H1 (cell line): ENCODE data around the gene POLA1. TPM values are rescaled to one million over a fixed set of nuclear protein-coding genes. Genes with fewer than 3 reads are reported as not detected.
A peak's percentile ranks its signal among the peaks of the same experiment; 100 is the strongest.

Experiments
- CTCF ChIA-PET: fragments of 300-600 bp; sonication (Branson Sonifier 250); formaldehyde crosslinking; loops from one replicate; lab custom pipeline; 2021; ENCODE audit not compliant: partially characterized antibody; lab: Charles Lee
- POLR2A ChIA-PET: fragments of 300-600 bp; sonication (Branson Sonifier 250); formaldehyde crosslinking; loops from one replicate; lab custom pipeline; 2021; ENCODE audit warnings: inconsistent platforms; ENCODE audit not compliant: partially characterized antibody; lab: Charles Lee
- DNase-seq, 2 experiments: peaks; one replicate each; pipeline versions ENCODE4 v3.0.0 to v3.0.0-alpha.2; 2010 to 2022; ENCODE audit warnings: low spot score in 2 of 2, low read depth in 1 of 2, mixed read lengths in 1 of 2
- FAIRE-seq: peaks from 2 replicates; lab custom pipeline; 2011; peaks lifted over from hg19 to GRCh38; lab: Jason Lieb, UNC
- H2AFZ ChIP-seq: 2 replicates; pipeline ENCODE4 v1.8.1; 2012; ENCODE audit warnings: low read length, inconsistent platforms
- H2AK5ac ChIP-seq: 2 replicates; pipeline ENCODE4 v1.6.1; 2013; ENCODE audit warnings: low read depth, low read length
- H2BK120ac ChIP-seq: replicated peaks from 2 replicates; pipeline ENCODE3; 2013; ENCODE audit warnings: low read depth, low read length, inconsistent platforms
- H2BK12ac ChIP-seq: 2 replicates; pipeline ENCODE4 v1.6.1; 2013; ENCODE audit warnings: low read depth, low read length
- H2BK15ac ChIP-seq: 2 replicates; pipeline ENCODE4 v1.6.1; 2013; ENCODE audit warnings: low read length
- H2BK20ac ChIP-seq: 2 replicates; pipeline ENCODE4 v1.6.1; 2013; ENCODE audit warnings: low read length
- H2BK5ac ChIP-seq: 2 replicates; pipeline ENCODE4 v1.6.1; 2013; ENCODE audit warnings: low read depth, low read length
- H3K14ac ChIP-seq: 2 replicates; pipeline ENCODE4 v1.6.1; 2013; ENCODE audit warnings: inconsistent platforms; ENCODE audit not compliant: insufficient read length
- H3K18ac ChIP-seq: 2 replicates; pipeline ENCODE4 v1.6.1; 2013; ENCODE audit warnings: low read length; ENCODE audit errors: extremely low read depth
- H3K23ac ChIP-seq: 2 replicates; pipeline ENCODE4 v1.6.1; 2013; ENCODE audit warnings: inconsistent platforms; ENCODE audit not compliant: insufficient read length
- H3K23me2 ChIP-seq: 2 replicates; pipeline ENCODE4 v1.6.1; 2013; ENCODE audit warnings: low read depth, low read length
- H3K27ac ChIP-seq: 2 replicates; pipeline ENCODE4 v1.6.1; 2011; ENCODE audit warnings: low read depth, low read length, inconsistent platforms
- H3K27me3 ChIP-seq, 4 experiments: replicated peaks in 1 of 4; 1 replicate in 1 of 4; 2 replicates in 3 of 4; pipeline versions ENCODE4 v1.6.1 to v1.8.1; 2011 to 2013; ENCODE audit warnings: low read length in 3 of 4, mild to moderate bottlenecking in 3 of 4, inconsistent platforms in 2 of 4, mixed read lengths in 2 of 4, moderate library complexity in 1 of 4; ENCODE audit not compliant: control insufficient read depth in 3 of 4, insufficient read depth in 3 of 4; ENCODE audit errors: extremely low read depth in 1 of 4
- H3K36me3 ChIP-seq, 4 experiments: 2 replicates each; pipeline versions ENCODE4 v1.6.1 to v1.8.1; 2011 to 2013; ENCODE audit warnings: mild to moderate bottlenecking in 4 of 4, low read length in 3 of 4, moderate library complexity in 2 of 4, control low read depth in 1 of 4, inconsistent platforms in 1 of 4; ENCODE audit not compliant: insufficient read depth in 4 of 4, control insufficient read depth in 2 of 4
- H3K4ac ChIP-seq: replicated peaks from 2 replicates; pipeline ENCODE3; 2013; ENCODE audit warnings: low read length, low read depth, mixed read lengths, inconsistent platforms; ENCODE audit not compliant: insufficient read length
- H3K4me1 ChIP-seq, 4 experiments: replicated peaks in 1 of 4; 1 replicate in 1 of 4; 2 replicates in 3 of 4; pipeline versions ENCODE4 v1.6.1 to v1.8.1; 2011 to 2013; ENCODE audit warnings: low read length in 3 of 4, inconsistent platforms in 2 of 4, mixed read lengths in 1 of 4; ENCODE audit not compliant: insufficient read depth in 4 of 4, control insufficient read depth in 3 of 4
- H3K4me2 ChIP-seq, 2 experiments: 2 replicates each; pipeline versions ENCODE4 v1.6.1 to v1.8.1; 2011 to 2013; ENCODE audit warnings: low read depth in 2 of 2, low read length in 2 of 2, control low read depth in 1 of 2, inconsistent platforms in 1 of 2, mild to moderate bottlenecking in 1 of 2; ENCODE audit not compliant: insufficient read depth in 1 of 2
- H3K4me3 ChIP-seq, 4 experiments: fragments of 200-600, 300-600 bp in 1 of 4; sonication (generic), shearing (Covaris generic), sonication (Bioruptor Twin) in 1 of 4; 2 replicates each; pipeline versions ENCODE4 v1.5.1 to v1.8.1; 2011 to 2016; ENCODE audit warnings: low read length in 4 of 4, low read depth in 3 of 4, control low read depth in 2 of 4, inconsistent platforms in 2 of 4, mild to moderate bottlenecking in 2 of 4, mixed read lengths in 1 of 4, moderate library complexity in 1 of 4; ENCODE audit not compliant: insufficient read depth in 2 of 4; ENCODE audit errors: extremely low read depth in 1 of 4
- H3K56ac ChIP-seq: replicated peaks from 2 replicates; pipeline ENCODE3; 2013; ENCODE audit warnings: low read depth, mild to moderate bottlenecking, mixed read lengths, low read length, inconsistent platforms; ENCODE audit not compliant: insufficient read length
- H3K79me1 ChIP-seq: 2 replicates; pipeline ENCODE4 v1.6.1; 2013; ENCODE audit warnings: low read depth, low read length, control low read depth
- H3K79me2 ChIP-seq, 2 experiments: 2 replicates each; pipeline versions ENCODE4 v1.6.1 to v1.8.1; 2012 to 2013; ENCODE audit warnings: low read length in 2 of 2, mild to moderate bottlenecking in 2 of 2, inconsistent platforms in 1 of 2; ENCODE audit not compliant: insufficient read depth in 2 of 2, control insufficient read depth in 1 of 2
- H3K9ac ChIP-seq, 4 experiments: replicated peaks in 1 of 4; 1 replicate in 1 of 4; 2 replicates in 3 of 4; pipeline versions ENCODE4 v1.6.1 to v1.8.1; 2011 to 2013; ENCODE audit warnings: low read depth in 3 of 4, low read length in 3 of 4, control low read depth in 2 of 4, mild to moderate bottlenecking in 2 of 4, moderate library complexity in 2 of 4, inconsistent platforms in 1 of 4; ENCODE audit errors: extremely low read depth in 1 of 4
- H3K9me3 ChIP-seq, 2 experiments: 2 replicates each; pipeline versions ENCODE4 v1.6.1 to v1.8.1; 2012 to 2013; ENCODE audit warnings: mild to moderate bottlenecking in 2 of 2, moderate library complexity in 2 of 2, control low read depth in 1 of 2, inconsistent platforms in 1 of 2, low read depth in 1 of 2, low read length in 1 of 2, mixed read lengths in 1 of 2; ENCODE audit not compliant: insufficient read depth in 2 of 2
- H4K20me1 ChIP-seq, 2 experiments: replicated peaks in 1 of 2; 2 replicates each; pipeline versions ENCODE3 to v1.8.1; 2011 to 2013; ENCODE audit warnings: inconsistent platforms in 2 of 2, low read length in 2 of 2, mild to moderate bottlenecking in 1 of 2; ENCODE audit not compliant: insufficient read depth in 2 of 2, control insufficient read depth in 1 of 2
- H4K5ac ChIP-seq: 2 replicates; pipeline ENCODE4 v1.6.1; 2013; ENCODE audit warnings: low read length, low read depth, mixed read lengths, inconsistent platforms; ENCODE audit not compliant: insufficient read length
- H4K8ac ChIP-seq: 2 replicates; pipeline ENCODE4 v1.8.0; 2013; ENCODE audit warnings: mild to moderate bottlenecking, moderate library complexity, low read length, inconsistent platforms; ENCODE audit not compliant: insufficient read depth; ENCODE audit errors: extremely low read depth
- H4K91ac ChIP-seq: replicated peaks from 2 replicates; pipeline ENCODE3; 2013; ENCODE audit warnings: low read length, mixed read lengths, inconsistent platforms; ENCODE audit not compliant: insufficient read length
- CBX5 ChIP-seq: fragments of 300-800, 300-1000 bp; sonication (generic); IDR thresholded peaks from 2 replicates; pipeline ENCODE4 v1.7.1; 2016; ENCODE audit warnings: antibody characterized with exemption, low read length, low read depth
- CREB1 ChIP-seq: IDR thresholded peaks from 2 replicates; pipeline ENCODE4 v1.6.1; 2012; ENCODE audit warnings: inconsistent platforms
- CTBP2 ChIP-seq: IDR thresholded peaks from 2 replicates; pipeline ENCODE4 v1.7.0; 2011; ENCODE audit warnings: borderline replicate concordance, mild to moderate bottlenecking, moderate library complexity, mixed read lengths, low read length; ENCODE audit not compliant: insufficient read depth, insufficient read length
- GTF2F1 ChIP-seq: IDR thresholded peaks from 2 replicates; pipeline ENCODE4 v1.6.1; 2012; ENCODE audit warnings: low read depth, low read length, improper control_type of control experiment, borderline replicate concordance
- HDAC2 ChIP-seq, 2 experiments: fragments of 300-600 bp in 1 of 2; sonication (generic) in 1 of 2; IDR thresholded peaks; 2 replicates each; pipeline ENCODE4 v1.6.1; 2011 to 2012; ENCODE audit warnings: low read depth in 2 of 2, low read length in 2 of 2, mild to moderate bottlenecking in 2 of 2, moderate library complexity in 2 of 2, borderline replicate concordance in 1 of 2, inconsistent platforms in 1 of 2
- KDM4A ChIP-seq: IDR thresholded peaks from one replicate; pipeline ENCODE4 v1.7.1; 2012; ENCODE audit warnings: low read depth, mild to moderate bottlenecking, moderate library complexity, low read length, inconsistent platforms; ENCODE audit not compliant: severe bottlenecking
- PHF8 ChIP-seq: fragments of 200-600 bp; sonication (generic); conservative IDR thresholded peaks from 2 replicates; pipeline ENCODE4 v1.7.1; 2012; ENCODE audit warnings: low read depth, mild to moderate bottlenecking, inconsistent platforms, low read length, moderate library complexity
- TBP ChIP-seq: IDR thresholded peaks from 2 replicates; pipeline ENCODE4 v1.6.1; 2011; ENCODE audit warnings: low read depth, low read length, improper control_type of control experiment
- ZNF274 ChIP-seq: IDR thresholded peaks from 2 replicates; pipeline ENCODE4 v1.7.0; 2012; ENCODE audit warnings: low read length, borderline replicate concordance; ENCODE audit errors: extremely low read depth
- WGBS, 2 experiments: shearing (Covaris generic) in 1 of 2; methylation state at CpG; one replicate each; pipeline versions ENCODE4 v1.1.6 to v1.1.7; 2013 to 2015; ENCODE audit warnings: low lambda C conversion rate in 2 of 2, mixed read lengths in 2 of 2, inconsistent platforms in 1 of 2, low coverage in 1 of 2, missing lambda C conversion rate in 1 of 2; ENCODE audit not compliant: insufficient replicate concordance in 2 of 2, insufficient coverage in 1 of 2, insufficient read length in 1 of 2; ENCODE audit errors: extremely low coverage in 1 of 2, missing lambda C conversion rate in 1 of 2; 5-methylcytosine and 5-hydroxymethylcytosine counted together
- polyA plus RNA-seq, 7 experiments: library from polyadenylated mRNA; depleted of rRNA in 3 of 7; stranded (reverse) in 5 of 7; unstranded in 2 of 7; fragments of >200 nt in 5 of 7; fragments of 200-250 nt in 2 of 7; gene quantifications; 1 replicate in 5 of 7; 2 replicates in 1 of 7; 4 replicates in 1 of 7; pipeline versions ENCODE4 v1.2.1 to v1.2.3, GENCODE V29; 2011 to 2013; ENCODE audit warnings: missing spikeins in 2 of 7, mixed read lengths in 2 of 7
- total RNA-seq: library from RNA; stranded (reverse); fragmentation: NEBNext Ultra II Directional; extraction: Animal tissue kit (Norgen Biotek cat#: 25700); gene quantifications from 2 replicates; pipeline ENCODE4 v1.2.1, GENCODE V29; 2021

Gene POLA1
- total and polyA plus RNA-seq, 2 of the 8 experiments (the other 6 are each of a cell fraction or from before 2014, with no cell fraction given) = 5.6 to 34.9 TPM

GRCh38 chrX:24728530-24728929, 34.8 kb downstream of the POLA1 start:
- H3K27ac ChIP-seq = no peak overlapping the region
- H3K23ac ChIP-seq = no peak overlapping the region
- FAIRE-seq (peak; percentile 7), DNase-seq (no peak)
- no peaks in the 10 kb centered on the region for H3K79me2 ChIP-seq
- no peak for TF ChIP-seq CBX5
- TF ChIP-seq GTF2F1 = no peak
- no peak for TF ChIP-seq PHF8
- TF ChIP-seq KDM4A = no peak
- no peak for TF ChIP-seq CTBP2
- TF ChIP-seq ZNF274 = no peak
- TF ChIP-seq CREB1 = no peak
- no peak for TF ChIP-seq HDAC2 (IDR thresholded peaks at IDR 0.05; ENCODE audit: borderline replicate concordance in 1 of 2, low read depth in 2 of 2, low read length in 2 of 2)
- TF ChIP-seq TBP = no peak
- WGBS, 2 experiments = 92% methylated on average over 3 of the region's 3 CpGs; no CpG with 5 or more reads in 1 of the 2 experiments
- no peak overlapping the region for H3K14ac ChIP-seq
- H3K36me3 ChIP-seq = peaks cover 4 to 52% (median 21%) of the 10 kb centered on the region in 4 experiments; a peak in 4 of 8 replicates
- no peak overlapping the region for H3K4me3 ChIP-seq
- no peaks in the 10 kb centered on the region for H4K20me1 ChIP-seq
- H3K56ac ChIP-seq = no peak overlapping the region
- CTCF ChIA-PET = interaction anchor here (0.6 kb wide), 1 partner anchor 584 kb away, joined by 3 read pairs; no protein-coding TSS in a partner anchor
- no peak overlapping the region for H2BK5ac ChIP-seq
- H2BK15ac ChIP-seq = no peak overlapping the region
- no peak overlapping the region for H2AFZ ChIP-seq
- no peak overlapping the region for H3K18ac ChIP-seq
- H2BK12ac ChIP-seq = no peak overlapping the region
- no peak overlapping the region for H2AK5ac ChIP-seq
- POLR2A ChIA-PET = no interaction called here
- no peaks in the 10 kb centered on the region for H3K4me1 ChIP-seq
- no peak overlapping the region for H4K8ac ChIP-seq
- no peak overlapping the region for H4K91ac ChIP-seq
- H3K9ac ChIP-seq = no peak overlapping the region
- H3K79me1 ChIP-seq = no peaks in the 10 kb centered on the region
- H4K5ac ChIP-seq = no peak overlapping the region
- no peak overlapping the region for H3K4me2 ChIP-seq
- H2BK120ac ChIP-seq = no peak overlapping the region
- H3K9me3 ChIP-seq = no peaks in the 10 kb centered on the region
- no peaks in the 10 kb centered on the region for H3K23me2 ChIP-seq
- H3K4ac ChIP-seq = no peak overlapping the region
- H2BK20ac ChIP-seq = no peak overlapping the region
- no peaks in the 10 kb centered on the region for H3K27me3 ChIP-seq
